ENCODE measurements around the gene MAPRE3. TPM values are rescaled to one million over a fixed set of nuclear protein-coding genes. Genes with fewer than 3 reads are reported as not detected.

The MAPRE3 gene
- polyA plus RNA-seq, 1 experiment, result 15.3 TPM

GRCh38 chr2:26976237-26976636, 5.8 kb downstream of the MAPRE3 start:
- no peaks in the 10 kb centered on the region for H3K27me3 ChIP-seq (ENCODE audit: control insufficient read depth, insufficient read depth, low read length)
- CTCF ChIA-PET, result interaction anchor here (0.8 to 3.9 kb wide), 4 partner anchors 10 to 22 kb away, joined by 3 to 22 read pairs (median 3); no protein-coding TSS in a partner anchor
- no peak for TF ChIP-seq CTCF (IDR thresholded peaks at IDR 0.05; ENCODE audit: insufficient read depth, low read depth, low read length)
- no peaks in the 10 kb centered on the region for H3K36me3 ChIP-seq (ENCODE audit: control insufficient read depth, insufficient read depth, low read length)
- POLR2A ChIA-PET, result no interaction called here
- no peak for DNase-seq (ENCODE audit: low read depth)
- H3K4me3 ChIP-seq (ENCODE audit: low read depth, low read length), result no peak overlapping the region

- DNase-seq (ENCODE audit: low read depth), result no peak
- CTCF ChIA-PET, result interaction anchor here (1.0 to 3.9 kb wide), 3 partner anchors 15 to 48 kb away, joined by 3 to 22 read pairs (median 3); no protein-coding TSS in a partner anchor
- no peaks in the 10 kb centered on the region for H3K36me3 ChIP-seq (ENCODE audit: control insufficient read depth, insufficient read depth, low read length)
- no peaks in the 10 kb centered on the region for H3K27me3 ChIP-seq (ENCODE audit: control insufficient read depth, insufficient read depth, low read length)
- no peak overlapping the region for H3K4me3 ChIP-seq (ENCODE audit: low read depth, low read length)
- POLR2A ChIA-PET, result no interaction called here
- TF ChIP-seq CTCF (IDR thresholded peaks at IDR 0.05; ENCODE audit: insufficient read depth, low read depth, low read length), result no peak
These were observed 6.6 kb downstream of the MAPRE3 start for GRCh38 chr2:26977012-26977411.

GRCh38 chr2:26978061-26978596, 7.7 kb downstream of the MAPRE3 start:
- ChIA-PET CTCF (interaction anchor here (1.5 to 3.9 kb wide), 3 partner anchors 16 to 47 kb away, joined by 3 to 22 read pairs (median 4); no protein-coding TSS in a partner anchor), POLR2A (no interaction called here)
- no peak for DNase-seq (ENCODE audit: low read depth)
- no peaks in the 10 kb centered on the region for H3K27me3 ChIP-seq (ENCODE audit: control insufficient read depth, insufficient read depth, low read length)
- H3K36me3 ChIP-seq (ENCODE audit: control insufficient read depth, insufficient read depth, low read length), result no peaks in the 10 kb centered on the region
- no peak for TF ChIP-seq CTCF (IDR thresholded peaks at IDR 0.05; ENCODE audit: insufficient read depth, low read depth, low read length)
- H3K4me3 ChIP-seq (ENCODE audit: low read depth, low read length), result no peak overlapping the region

- ChIA-PET POLR2A (no interaction called here), CTCF (interaction anchor here (1.0 to 1.3 kb wide), 2 partner anchors 18 to 33 kb away, joined by 3 read pairs; no protein-coding TSS in a partner anchor)
- no peaks in the 10 kb centered on the region for H3K27me3 ChIP-seq (ENCODE audit: control insufficient read depth, insufficient read depth, low read length)
- H3K4me3 ChIP-seq (ENCODE audit: low read depth, low read length), result no peak overlapping the region
- no peaks in the 10 kb centered on the region for H3K36me3 ChIP-seq (ENCODE audit: control insufficient read depth, insufficient read depth, low read length)
- DNase-seq (ENCODE audit: low read depth), result no peak
- no peak for TF ChIP-seq CTCF (IDR thresholded peaks at IDR 0.05; ENCODE audit: insufficient read depth, low read depth, low read length)
These were observed 9.3 kb downstream of the MAPRE3 start for GRCh38 chr2:26979741-26980140.

GRCh38 chr2:26980971-26981370, 10.5 kb downstream of the MAPRE3 start:
- Histone ChIP-seq H3K36me3 (ENCODE audit: control insufficient read depth, insufficient read depth, low read length) (no peaks in the 10 kb centered on the region), H3K27me3 (ENCODE audit: control insufficient read depth, insufficient read depth, low read length) (no peaks in the 10 kb centered on the region), H3K4me3 (ENCODE audit: low read depth, low read length) (no peak overlapping the region)
- ChIA-PET POLR2A (no interaction called here), CTCF (interaction anchor here (4.2 kb wide), 1 partner anchor 19 kb away, joined by 18 read pairs; no protein-coding TSS in a partner anchor)
- TF ChIP-seq CTCF (IDR thresholded peaks at IDR 0.05; ENCODE audit: insufficient read depth, low read depth, low read length), result no peak
- no peak for DNase-seq (ENCODE audit: low read depth)
